ENCODE measurements around the gene TRMT44.

The TRMT44 gene

GRCh38 chr4:8441499-8442091 is 1.0 kb downstream of the TRMT44 start:
- H3K27me3 Mint-ChIP-seq: no peaks in the 10 kb centered on the region
- H3K9me3 Mint-ChIP-seq: no peaks in the 10 kb centered on the region

GRCh38 chr4:8442596-8443358 is 2.2 kb downstream of the TRMT44 start:
- Mint-ChIP-seq H3K4me1 (peaks cover 71% of the 10 kb centered on the region), H3K4me3 (peak overlapping the region; percentile 87), H3K9me3 (no peaks in the 10 kb centered on the region), H3K27ac (peak overlapping the region; percentile 77), H3K36me3 (peaks cover 1% of the 10 kb centered on the region), H3K27me3 (no peaks in the 10 kb centered on the region)

More at GRCh38 chr4:8441499-8442091, 1.0 kb downstream of the TRMT44 start:
- Mint-ChIP-seq H3K4me3 (peak overlapping the region; percentile 87), H3K36me3 (peaks cover 4% of the 10 kb centered on the region), H3K27ac (peak overlapping the region; percentile 49), H3K4me1 (peaks cover 81% of the 10 kb centered on the region)

- Mint-ChIP-seq H3K36me3 (peaks cover 1% of the 10 kb centered on the region), H3K9me3 (no peaks in the 10 kb centered on the region), H3K4me1 (peaks cover 63% of the 10 kb centered on the region), H3K27me3 (no peaks in the 10 kb centered on the region), H3K4me3 (no peak overlapping the region), H3K27ac (no peak overlapping the region)
Observed at GRCh38 chr4:8443801-8444200, 3.2 kb downstream of the TRMT44 start.

- peaks cover 45% of the 10 kb centered on the region for H3K4me1 Mint-ChIP-seq
- H3K9me3 Mint-ChIP-seq: no peaks in the 10 kb centered on the region
- no peaks in the 10 kb centered on the region for H3K27me3 Mint-ChIP-seq
- H3K36me3 Mint-ChIP-seq: peaks cover 3% of the 10 kb centered on the region
- no peak overlapping the region for H3K27ac Mint-ChIP-seq
- no peak overlapping the region for H3K4me3 Mint-ChIP-seq
Observed at GRCh38 chr4:8446122-8446521, 5.5 kb downstream of the TRMT44 start.

- no peaks in the 10 kb centered on the region for H3K9me3 Mint-ChIP-seq
- H3K4me1 Mint-ChIP-seq: no peaks in the 10 kb centered on the region
- H3K36me3 Mint-ChIP-seq: peaks cover 6% of the 10 kb centered on the region
- no peak overlapping the region for H3K4me3 Mint-ChIP-seq
- H3K27me3 Mint-ChIP-seq: no peaks in the 10 kb centered on the region
- H3K27ac Mint-ChIP-seq: no peak overlapping the region
Observed at GRCh38 chr4:8451440-8452182, 11.0 kb downstream of the TRMT44 start.

- Mint-ChIP-seq H3K36me3 (peaks cover 14% of the 10 kb centered on the region), H3K4me3 (no peak overlapping the region), H3K4me1 (no peaks in the 10 kb centered on the region), H3K9me3 (no peaks in the 10 kb centered on the region), H3K27me3 (no peaks in the 10 kb centered on the region), H3K27ac (no peak overlapping the region)
Observed at GRCh38 chr4:8453957-8454356, 13.4 kb downstream of the TRMT44 start.

GRCh38 chr4:8457646-8458252 is 17.2 kb downstream of the TRMT44 start:
- H3K27ac Mint-ChIP-seq: no peak overlapping the region
- H3K4me1 Mint-ChIP-seq: no peaks in the 10 kb centered on the region
- no peaks in the 10 kb centered on the region for H3K9me3 Mint-ChIP-seq
- peaks cover 9% of the 10 kb centered on the region for H3K36me3 Mint-ChIP-seq
- H3K4me3 Mint-ChIP-seq: no peak overlapping the region
- no peaks in the 10 kb centered on the region for H3K27me3 Mint-ChIP-seq

GRCh38 chr4:8459867-8460445 is 19.4 kb downstream of the TRMT44 start:
- Mint-ChIP-seq H3K9me3 (no peaks in the 10 kb centered on the region), H3K36me3 (peaks cover 10% of the 10 kb centered on the region), H3K4me3 (no peak overlapping the region), H3K27me3 (no peaks in the 10 kb centered on the region), H3K4me1 (no peaks in the 10 kb centered on the region), H3K27ac (no peak overlapping the region)

GRCh38 chr4:8461086-8461485 is 20.5 kb downstream of the TRMT44 start:
- Mint-ChIP-seq H3K27me3 (no peaks in the 10 kb centered on the region), H3K27ac (no peak overlapping the region), H3K9me3 (no peaks in the 10 kb centered on the region), H3K36me3 (peaks cover 10% of the 10 kb centered on the region), H3K4me1 (no peaks in the 10 kb centered on the region), H3K4me3 (no peak overlapping the region)

GRCh38 chr4:8461616-8462015 is 21.0 kb downstream of the TRMT44 start:
- no peaks in the 10 kb centered on the region for H3K27me3 Mint-ChIP-seq
- peaks cover 10% of the 10 kb centered on the region for H3K36me3 Mint-ChIP-seq

GRCh38 chr4:8463811-8464210 is 23.2 kb downstream of the TRMT44 start:
- no peak overlapping the region for H3K4me3 Mint-ChIP-seq
- H3K27me3 Mint-ChIP-seq: no peaks in the 10 kb centered on the region
- peaks cover 1% of the 10 kb centered on the region for H3K36me3 Mint-ChIP-seq
- H3K4me1 Mint-ChIP-seq: no peaks in the 10 kb centered on the region
- no peaks in the 10 kb centered on the region for H3K9me3 Mint-ChIP-seq
- H3K27ac Mint-ChIP-seq: no peak overlapping the region

More at GRCh38 chr4:8461616-8462015, 21.0 kb downstream of the TRMT44 start:
- Mint-ChIP-seq H3K9me3 (no peaks in the 10 kb centered on the region), H3K4me1 (no peaks in the 10 kb centered on the region), H3K4me3 (no peak overlapping the region), H3K27ac (no peak overlapping the region)

- H3K27me3 Mint-ChIP-seq: no peaks in the 10 kb centered on the region
- H3K4me1 Mint-ChIP-seq: no peaks in the 10 kb centered on the region
- H3K4me3 Mint-ChIP-seq: no peak overlapping the region
- H3K27ac Mint-ChIP-seq: no peak overlapping the region
- peaks cover 2% of the 10 kb centered on the region for H3K36me3 Mint-ChIP-seq
- no peaks in the 10 kb centered on the region for H3K9me3 Mint-ChIP-seq
Observed at GRCh38 chr4:8464381-8464780, 23.8 kb downstream of the TRMT44 start.

GRCh38 chr4:8465615-8466611 is 25.3 kb downstream of the TRMT44 start:
- Mint-ChIP-seq H3K27me3 (no peaks in the 10 kb centered on the region), H3K4me1 (no peaks in the 10 kb centered on the region), H3K4me3 (no peak overlapping the region), H3K36me3 (peaks cover 3% of the 10 kb centered on the region), H3K9me3 (no peaks in the 10 kb centered on the region), H3K27ac (no peak overlapping the region)

- Mint-ChIP-seq H3K27ac (no peak overlapping the region), H3K4me3 (no peak overlapping the region), H3K4me1 (no peaks in the 10 kb centered on the region), H3K36me3 (peaks cover 3% of the 10 kb centered on the region), H3K27me3 (no peaks in the 10 kb centered on the region), H3K9me3 (no peaks in the 10 kb centered on the region)
Observed at GRCh38 chr4:8467016-8467415, 26.4 kb downstream of the TRMT44 start.

All from activated naive CD4-positive, alpha-beta T cell treated with anti-CD3 and anti-CD28 coated beads, Interleukin-2, amount 50 U/mL, for 24 hours (primary cell).